Loucy (cell line): ENCODE data around the gene KIF2A.

Source experiments
- CTCF ChIP-seq: fragments of 200-600 bp; sonication (generic); conservative IDR thresholded peaks from 2 replicates; pipeline ENCODE4 v1.5.1; 2014; ENCODE audit warnings: mild to moderate bottlenecking, antibody characterized with exemption, low read length
- EZH2phosphoT487 ChIP-seq: fragments of 200-600 bp; IDR thresholded peaks from 2 replicates; pipeline ENCODE4 v1.6.1; 2018; ENCODE audit warnings: antibody characterized with exemption, mild to moderate bottlenecking, moderate library complexity, borderline replicate concordance

- no peak for TF ChIP-seq EZH2phosphoT487
- TF ChIP-seq CTCF: no peak
Observed at GRCh38 chr5:62432621-62433064, 126.6 kb downstream of the KIF2A start.
